ENCODE measurements around the gene SPOCK1.
A peak's percentile ranks its signal among the peaks of the same experiment; 100 is the strongest.

Gene SPOCK1

GRCh38 chr5:137098663-137099062 is 400.5 kb downstream of the SPOCK1 start:
- intact Hi-C loops (cut with DNase I), result no loop called here
- no peak for DNase-seq

DNA sequence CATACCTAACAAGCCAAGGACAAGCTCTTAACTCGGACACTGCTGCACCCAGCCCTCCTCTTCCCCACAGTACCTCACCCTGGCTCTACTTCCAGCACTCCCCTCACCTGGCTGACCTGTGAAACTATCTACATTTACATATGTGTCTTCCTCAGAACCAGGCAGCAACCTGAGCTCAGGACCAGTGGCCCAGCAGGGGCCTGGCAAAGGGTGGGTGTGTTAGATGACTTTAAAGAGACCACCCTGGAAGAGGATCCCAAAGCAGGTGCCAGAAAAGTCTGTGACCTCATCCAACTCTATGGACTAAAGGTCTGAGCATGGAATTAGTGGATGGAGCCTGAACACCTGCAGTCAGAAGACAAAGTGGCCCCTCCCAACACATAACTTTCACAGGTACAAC is 400.9 kb downstream of the SPOCK1 start:
- intact Hi-C loops (cut with DNase I), result no loop called here
- DNase-seq, result no peak

GRCh38 chr5:137097203-137097602 is 401.9 kb downstream of the SPOCK1 start:
- DNase-seq, result no peak
- intact Hi-C loops (cut with DNase I), result no loop called here

GRCh38 chr5:137096149-137097103 is 402.7 kb downstream of the SPOCK1 start:
- intact Hi-C loops (cut with DNase I), result no loop called here
- DNase-seq, result no peak

DNA sequence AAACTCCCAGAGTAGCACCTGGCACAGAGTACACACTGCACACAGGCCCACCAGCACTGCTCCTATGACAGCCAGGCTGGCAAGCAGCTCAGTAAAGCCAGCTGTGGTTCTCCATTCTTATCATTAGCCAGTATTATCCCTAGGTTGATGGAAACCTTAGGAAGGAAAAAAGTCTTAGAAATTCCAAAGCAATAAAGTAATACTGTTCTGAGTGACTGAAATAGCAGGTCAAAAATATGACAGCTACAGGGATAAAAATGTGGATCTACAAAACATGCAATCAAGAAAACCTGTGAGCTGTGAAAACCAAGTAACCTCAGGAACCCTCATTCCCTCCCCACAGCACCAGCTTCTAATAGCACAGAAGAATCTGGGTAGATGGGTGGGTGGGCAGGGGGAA is 403.5 kb downstream of the SPOCK1 start:
- intact Hi-C loops (cut with DNase I), result no loop called here
- no peak for DNase-seq

DNA sequence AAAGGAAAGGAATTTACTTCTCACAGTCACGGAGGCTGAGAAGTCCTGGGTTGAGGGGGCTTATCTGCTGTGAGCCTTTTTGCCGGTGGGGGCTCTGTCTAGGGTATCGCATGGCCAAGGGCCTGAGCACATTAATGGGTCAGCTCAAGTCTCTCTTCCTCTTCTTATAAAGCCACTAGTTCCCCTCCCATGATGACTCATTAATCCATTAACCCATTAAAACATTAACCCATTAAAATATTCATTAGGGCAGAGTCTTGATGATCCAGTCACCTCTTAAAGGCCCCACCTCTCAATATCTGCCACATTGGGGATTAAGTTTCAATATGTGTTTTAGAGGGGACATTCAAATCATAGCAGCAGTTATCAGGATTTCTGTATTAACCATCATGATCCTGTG is 406.3 kb downstream of the SPOCK1 start:
- DNase-seq, result no peak
- intact Hi-C loops (cut with DNase I), result no loop called here

DNA sequence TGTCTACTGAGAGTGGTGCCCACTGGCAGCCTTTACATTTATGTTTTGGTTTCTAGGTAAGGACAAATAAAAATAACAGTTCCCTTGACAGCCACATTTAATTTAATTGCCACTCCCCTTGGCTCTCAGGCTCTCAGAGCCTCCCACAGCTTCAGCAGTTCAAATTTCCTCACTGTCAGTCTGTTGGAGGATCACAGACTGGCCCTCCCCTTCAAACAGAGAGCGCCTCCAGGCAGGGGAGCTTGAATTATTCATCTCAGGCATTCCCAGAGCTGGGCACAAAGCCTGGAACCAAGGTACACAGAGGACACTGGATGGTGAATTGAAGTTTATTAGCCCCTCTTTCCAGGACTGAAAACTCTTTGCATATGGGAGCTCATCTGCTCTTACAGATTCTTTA is 407.7 kb downstream of the SPOCK1 start:
- intact Hi-C loops (cut with DNase I), result no loop called here
- DNase-seq, result peak in 4 of 10 donors; percentile 45 to 89 (median 50)

DNA sequence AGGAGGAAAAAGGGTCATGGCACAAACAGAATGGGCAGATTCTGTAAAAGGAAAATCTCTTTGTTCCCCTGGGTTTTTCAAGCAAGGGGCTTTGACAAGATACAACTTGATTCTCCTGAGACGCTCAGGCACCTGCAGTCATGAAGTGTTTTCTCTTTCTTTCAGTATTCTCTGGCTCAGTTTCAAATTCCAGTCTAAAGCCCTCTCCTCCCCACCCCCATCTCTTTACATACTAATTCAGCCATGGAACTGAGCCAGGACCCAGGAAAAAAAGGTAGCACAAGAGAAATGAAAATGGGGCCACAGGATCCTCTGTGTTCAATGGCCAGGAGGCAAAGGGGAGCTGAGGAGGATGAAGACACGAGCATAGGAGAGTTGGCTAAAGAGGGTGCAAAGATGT is 408.4 kb downstream of the SPOCK1 start:
- no peak for DNase-seq

DNA sequence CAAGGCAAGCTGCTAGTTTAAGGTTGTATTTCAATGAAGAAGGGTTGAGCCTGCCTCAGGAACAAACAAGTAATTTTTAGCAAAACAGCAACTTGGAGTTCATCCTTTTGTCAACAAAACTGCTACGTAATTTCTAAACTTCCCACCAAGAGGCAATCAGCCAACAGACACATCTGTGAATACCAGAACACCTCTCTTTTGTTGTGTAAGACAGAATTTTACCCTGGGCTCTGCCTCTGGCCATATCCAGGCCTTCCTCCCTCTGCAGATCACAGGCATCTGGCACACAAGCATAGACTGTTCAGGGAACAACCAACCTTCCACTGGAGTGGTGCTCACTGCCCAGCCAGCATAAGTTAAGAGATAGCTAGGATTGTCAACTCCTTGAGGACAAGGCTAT is 409.0 kb downstream of the SPOCK1 start:
- intact Hi-C loops (cut with DNase I), result no loop called here
- no peak for DNase-seq

More for the DNA sequence above, 408.4 kb downstream of the SPOCK1 start:
- intact Hi-C loops (cut with DNase I), result no loop called here

DNA sequence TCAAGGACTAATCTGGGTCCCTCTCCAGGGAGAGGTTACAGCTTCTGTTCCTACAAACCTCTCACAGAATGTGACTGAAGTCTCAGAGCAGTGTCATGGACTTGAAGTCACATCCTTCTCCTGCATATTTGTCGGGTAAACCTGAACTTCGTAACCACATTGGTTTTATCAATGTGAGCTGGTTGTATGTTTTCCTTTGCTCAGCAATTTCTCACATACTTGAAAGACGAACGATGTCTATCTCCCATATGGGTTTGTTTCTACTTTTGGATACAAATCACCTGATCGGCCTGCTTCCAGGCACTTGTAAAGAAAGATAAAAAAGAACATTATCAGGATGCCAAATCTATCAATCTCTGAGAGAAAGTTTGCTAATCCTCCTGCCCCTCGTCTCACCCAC is 411.0 kb downstream of the SPOCK1 start:
- intact Hi-C loops (cut with DNase I), result no loop called here
- DNase-seq, result no peak

DNA sequence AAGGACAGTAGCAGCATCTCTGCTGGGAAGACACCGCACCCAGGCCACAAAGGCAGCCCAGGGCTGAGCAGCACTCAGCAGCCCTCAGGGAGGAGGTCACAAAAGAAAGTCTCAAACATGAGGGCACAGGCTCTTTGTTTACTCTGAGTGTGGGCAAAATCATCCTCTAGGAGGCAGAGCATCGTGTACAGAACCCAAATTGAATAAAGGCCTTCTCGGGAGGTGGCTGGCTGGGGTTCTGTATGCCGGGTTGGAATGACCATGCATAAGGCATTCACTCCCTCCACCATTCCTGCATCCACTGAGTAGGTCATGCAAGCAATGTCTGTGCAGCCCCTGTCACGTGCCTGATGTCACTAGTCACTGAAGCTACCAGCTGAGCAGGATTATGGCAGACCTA is 412.8 kb downstream of the SPOCK1 start:
- intact Hi-C loops (cut with DNase I), result no loop called here

DNA sequence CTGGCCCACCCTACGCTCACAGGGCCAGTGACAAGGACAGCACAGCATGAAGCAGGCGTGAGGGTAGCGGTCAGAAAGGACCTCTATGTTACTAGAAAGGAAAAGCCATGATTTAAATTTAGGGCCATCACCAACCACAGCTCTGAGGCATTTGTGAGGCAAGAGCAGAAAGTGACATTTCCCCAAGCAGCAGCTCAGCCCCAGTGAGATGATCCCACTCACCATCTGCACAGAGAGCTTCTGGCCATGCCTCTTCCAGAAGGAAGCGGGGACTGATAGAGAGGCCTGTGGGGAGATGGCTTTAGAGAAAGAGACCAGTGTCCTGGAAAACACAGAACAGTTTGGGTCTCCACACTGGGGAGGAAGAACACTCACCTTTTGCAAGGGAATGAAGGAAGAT is 413.9 kb downstream of the SPOCK1 start:
- intact Hi-C loops (cut with DNase I), result no loop called here
- peak in 4 of 10 donors; percentile 26 to 87 (median 58) for DNase-seq

More for the DNA sequence above, 412.8 kb downstream of the SPOCK1 start:
- peak in 1 of 10 donors; percentile 83 for DNase-seq

- intact Hi-C loops (cut with DNase I), result no loop called here
- no peak for DNase-seq
Observed at GRCh38 chr5:137084016-137084415, 415.1 kb downstream of the SPOCK1 start.

- intact Hi-C loops (cut with DNase I), result no loop called here
- peak in 1 of 10 donors; percentile 18 for DNase-seq
Observed at GRCh38 chr5:137082951-137083350, 416.2 kb downstream of the SPOCK1 start.

DNA sequence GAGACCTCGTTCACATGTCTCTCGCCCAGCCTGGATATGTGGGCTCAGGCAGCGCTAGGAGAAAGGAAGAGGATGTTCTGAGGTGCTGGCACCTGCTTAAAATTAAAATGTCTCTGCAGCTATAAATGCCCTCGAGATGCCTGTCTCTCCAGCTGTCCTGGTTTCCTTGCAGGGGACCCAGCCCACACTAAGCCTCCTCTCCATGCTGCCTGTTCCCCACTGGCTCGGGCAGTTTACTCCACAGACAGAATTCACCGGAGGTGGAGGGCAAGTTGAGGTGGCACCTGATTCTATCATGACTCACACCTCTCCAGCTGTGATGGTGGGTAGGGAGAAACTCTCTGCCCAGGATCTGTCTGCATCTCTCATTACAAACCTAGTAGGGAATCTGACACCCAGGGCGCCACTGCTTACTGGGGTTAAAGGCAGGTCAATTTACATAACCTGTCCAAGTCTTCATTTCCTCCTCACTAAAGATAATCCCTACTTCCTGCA is 420.9 kb downstream of the SPOCK1 start:
- DNase-seq, result peak in 7 of 10 donors; percentile 25 to 89 (median 58)
- intact Hi-C loops (cut with DNase I), result no loop called here

- intact Hi-C loops (cut with DNase I), result no loop called here
- peak in 1 of 10 donors; percentile 83 for DNase-seq
Observed at GRCh38 chr5:137075163-137075970, 423.8 kb downstream of the SPOCK1 start.

DNA sequence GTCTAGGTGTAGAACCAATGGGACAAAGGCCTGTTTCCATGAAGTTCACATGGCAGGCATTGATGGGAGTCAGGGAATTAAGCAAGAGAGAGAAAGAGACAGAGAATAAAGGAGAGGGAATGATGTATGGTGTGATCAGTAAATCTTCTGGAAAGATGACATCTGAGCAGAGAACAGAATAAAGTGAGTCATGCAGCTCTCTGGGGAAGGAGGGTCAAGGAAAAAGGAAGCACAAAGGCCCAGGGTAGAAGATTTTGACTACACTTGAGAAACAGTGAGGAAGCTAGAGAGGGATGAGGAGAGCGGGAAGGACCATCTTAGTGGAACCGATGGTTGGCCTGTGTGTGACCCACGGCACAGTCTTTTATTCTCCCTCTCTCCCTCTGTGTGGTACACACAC is 425.9 kb downstream of the SPOCK1 start:
- no peak for DNase-seq
- intact Hi-C loops (cut with DNase I), result no loop called here

DNA sequence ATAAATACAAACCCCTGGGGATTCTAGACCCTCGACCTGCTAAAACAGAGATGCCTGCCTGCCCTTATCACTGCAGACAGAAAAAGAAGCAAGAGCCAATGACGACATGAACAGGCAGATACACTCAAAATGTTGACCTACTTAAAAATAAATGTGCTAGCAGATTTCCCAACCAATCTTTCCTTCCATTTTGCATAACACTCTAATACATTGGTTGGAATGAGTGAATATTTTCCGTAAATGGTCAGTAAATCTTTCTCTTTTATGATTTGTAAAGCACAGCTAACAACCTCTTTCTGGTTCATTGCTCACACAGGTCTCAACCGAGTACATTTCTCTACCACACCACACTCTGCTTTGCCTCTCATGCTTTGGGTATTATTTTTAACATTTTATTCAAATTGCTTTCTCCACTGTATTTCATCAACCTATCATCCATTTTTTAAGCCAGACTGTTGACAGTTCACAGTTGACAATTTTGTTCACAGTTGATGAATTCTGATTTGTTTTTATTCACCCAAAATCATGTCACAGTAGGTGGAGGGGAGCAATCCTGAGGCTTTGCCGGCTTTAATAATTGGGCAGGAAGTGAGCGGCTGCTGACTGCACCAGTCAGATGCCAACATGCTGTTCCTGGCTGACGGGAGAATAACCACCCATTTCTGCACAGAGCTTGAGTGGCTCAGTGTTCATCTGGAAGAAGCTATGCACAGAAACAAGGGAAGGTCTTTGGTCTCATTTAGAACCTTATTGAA is 426.6 kb downstream of the SPOCK1 start:
- peak in 1 of 10 donors; percentile 71 for DNase-seq
- intact Hi-C loops (cut with DNase I), result no loop called here

DNA sequence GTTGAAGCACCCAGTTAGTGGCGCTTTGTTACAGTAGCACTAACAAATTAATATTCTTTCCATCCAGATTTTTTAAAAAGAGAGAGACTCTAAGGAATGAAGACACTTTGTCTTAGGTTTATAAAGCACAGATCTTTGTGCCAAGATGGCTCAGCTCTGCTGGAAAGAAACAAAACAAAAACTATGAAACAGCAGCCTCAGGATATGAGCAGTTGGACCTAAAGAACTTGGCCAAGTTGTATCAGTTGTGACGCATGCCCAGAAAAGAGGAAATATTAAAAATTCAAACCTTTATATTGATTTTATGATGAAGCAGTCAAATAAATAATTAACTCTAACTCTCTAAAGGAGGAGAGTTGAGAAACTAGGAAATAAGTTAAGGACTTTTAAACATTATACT is 427.2 kb downstream of the SPOCK1 start:
- DNase-seq, result no peak
- intact Hi-C loops (cut with DNase I), result no loop called here

DNA sequence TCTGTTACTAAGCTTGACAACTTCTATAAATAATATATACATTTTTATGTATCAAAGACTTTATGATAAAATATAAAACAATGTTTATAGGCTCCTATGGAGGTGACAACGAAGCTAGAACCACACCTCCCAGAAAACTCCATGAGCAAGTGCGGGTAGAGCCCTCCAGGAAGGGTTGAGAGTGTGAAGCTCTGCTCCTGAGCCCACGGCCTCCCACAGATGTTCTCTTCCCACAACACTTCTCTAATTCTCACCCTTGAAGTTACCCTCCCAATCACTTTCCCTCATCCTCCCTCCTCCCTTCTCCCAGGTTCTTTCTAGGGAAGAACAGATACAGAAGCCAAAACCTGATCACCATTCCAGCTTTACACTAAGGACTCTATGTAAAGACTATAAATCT is 427.6 kb downstream of the SPOCK1 start:
- intact Hi-C loops (cut with DNase I), result no loop called here
- peak in 1 of 10 donors; percentile 77 for DNase-seq
